Heart right ventricle (tissue), 16 donors: ENCODE data around the gene CFDP1. TPM values are rescaled to one million over a fixed set of nuclear protein-coding genes. Genes with fewer than 3 reads are reported as not detected.
A peak's percentile ranks its signal among the peaks of the same experiment; 100 is the strongest.
"Not testable (repeated sequence)": the region's sequence is repeated elsewhere in the genome, so short reads cannot be mapped to it uniquely, and the experiment has no call there.

Experiments
- ATAC-seq, 8 donors: fragments of 200-7000 bp; cut with Tn5 transposase; one replicate each; pipeline ENCODE4 v1.9.1; 2020; ENCODE audit warnings: mild to moderate bottlenecking in 8 of 8, moderate library complexity in 8 of 8, moderate number of reproducible peaks in 1 of 8
- DNase-seq, 2 donors: peaks; one replicate each; pipeline ENCODE4 v3.0.0-alpha.2; 2020
- H3K27ac ChIP-seq, 10 donors: fragments of 200-600 bp; sonication (generic) in 2 of 10; one replicate each; pipeline versions ENCODE4 v1.5.0 to v1.8.0; 2020 to 2022; ENCODE audit warnings: mild to moderate bottlenecking in 3 of 10
- H3K27me3 ChIP-seq, 7 donors: fragments of 200-600 bp; one replicate each; pipeline ENCODE4 v1.8.0; 2021 to 2022; ENCODE audit warnings: mild to moderate bottlenecking in 2 of 7
- H3K36me3 ChIP-seq, 9 donors: fragments of 200-600 bp; sonication (generic) in 1 of 9; one replicate each; pipeline versions ENCODE4 v1.5.0 to v1.8.0; 2020 to 2022; ENCODE audit warnings: mild to moderate bottlenecking in 2 of 9
- H3K4me1 ChIP-seq, 9 donors: fragments of 200-600 bp; sonication (generic) in 1 of 9; one replicate each; pipeline versions ENCODE4 v1.5.0 to v1.8.0; 2020 to 2022; ENCODE audit warnings: mild to moderate bottlenecking in 4 of 9
- H3K4me3 ChIP-seq, 10 donors: fragments of 200-600 bp; sonication (generic) in 2 of 10; one replicate each; pipeline versions ENCODE4 v1.5.0 to v1.8.0; 2020 to 2022; ENCODE audit warnings: mild to moderate bottlenecking in 7 of 10, moderate library complexity in 2 of 10
- H3K9me3 ChIP-seq, 11 donors: fragments of 200-600 bp in 10 of 11; sonication (generic) in 2 of 11; one replicate each; pipeline versions ENCODE4 v1.5.0 to v1.8.0; 2013 to 2022; ENCODE audit warnings: mild to moderate bottlenecking in 2 of 11, control low read depth in 1 of 11, moderate library complexity in 1 of 11
- WGBS, 2 donors: extraction: QIAGEN DNeasy Blood & Tissue Kit; methylation state at CpG; one replicate each; pipeline ENCODE4 v1.1.7; 2013; ENCODE audit warnings: inconsistent platforms in 1 of 2; 5-methylcytosine and 5-hydroxymethylcytosine counted together
- intact Hi-C, 10 donors: fragments of 100-400 bp; cut with DNase I; formaldehyde crosslinking; loops; one replicate each; pipeline versions ENCODE4 v1.11.1 to v1.14.2; 2022
- polyA plus RNA-seq, 2 donors: library from polyadenylated mRNA; stranded (reverse); fragments of 200-250 nt; gene quantifications; one replicate each; pipeline ENCODE4 v1.2.3, GENCODE V29; 2013
- total RNA-seq, 10 donors: library from RNA; stranded (reverse); fragmentation: NEBNext Ultra II Directional in 3 of 10; extraction: Animal tissue kit (Norgen Biotek cat#: 25700) in 3 of 10; gene quantifications; one replicate each; pipeline versions ENCODE4 v1.2.1 to v1.2.4, GENCODE V29; 2021 to 2023
- TF ChIP-seq, protein P1 (sequence below), 9 donors: fragments of 200-600 bp; sonication (generic) in 2 of 9; IDR thresholded peaks; one replicate each; pipeline versions ENCODE4 v1.5.0 to v1.8.0; 2021 to 2022; ENCODE audit warnings: antibody characterized with exemption in 9 of 9, mild to moderate bottlenecking in 5 of 9, moderate library complexity in 1 of 9
- donor health status: Arrhythmogenic right ventricular cardiomyopathy.
- donor health status: ischemic (EF 13 %, LVEDD 7.1; RV severe dilation, severe dysfunction).
- donor health status: healthy with polysubstance abuse.
- donor health status: DM: no; HTN: yes; CAD: no.
- donor health status: DM: no; HTN: no; CAD: no.
- donor health status: ischemic (EF 25% LVEDD 6.9; RV normal size, moderate dysfunction).
- donor health status: ischemic (EF 25% LVEDD 5.7; RV mildly dilated, moderate dysfunction).
- donor health status: healthy.
- donor health status: DM: yes; HTN: yes; CAD: no.
- donor health status: Ischemic cardiomyopathy.
- donor health status: ischemic (EF 35%, LVEDD 5.7; RV mildly dilated, moderate dysfunction).
- donor health status: nonischemic (EF 11% LVEDD 7.7; RV severe dilation, severe dysfunction).
- donor health status: DM: yes; HTN: yes; CAD: no.
- donor health status: PGD.
- donor health status: ischemic (EF 29% LVEDD 5.4; RV normal size, mild dysfunction).
- donor health status: nonischemic (EF 23%, LVEDD 6.1; RV moderate dilation, normal function).

Gene CFDP1
- total and polyA plus RNA-seq, 12 donors = 19.0 to 63.6 (median 25.0) TPM

DNA sequence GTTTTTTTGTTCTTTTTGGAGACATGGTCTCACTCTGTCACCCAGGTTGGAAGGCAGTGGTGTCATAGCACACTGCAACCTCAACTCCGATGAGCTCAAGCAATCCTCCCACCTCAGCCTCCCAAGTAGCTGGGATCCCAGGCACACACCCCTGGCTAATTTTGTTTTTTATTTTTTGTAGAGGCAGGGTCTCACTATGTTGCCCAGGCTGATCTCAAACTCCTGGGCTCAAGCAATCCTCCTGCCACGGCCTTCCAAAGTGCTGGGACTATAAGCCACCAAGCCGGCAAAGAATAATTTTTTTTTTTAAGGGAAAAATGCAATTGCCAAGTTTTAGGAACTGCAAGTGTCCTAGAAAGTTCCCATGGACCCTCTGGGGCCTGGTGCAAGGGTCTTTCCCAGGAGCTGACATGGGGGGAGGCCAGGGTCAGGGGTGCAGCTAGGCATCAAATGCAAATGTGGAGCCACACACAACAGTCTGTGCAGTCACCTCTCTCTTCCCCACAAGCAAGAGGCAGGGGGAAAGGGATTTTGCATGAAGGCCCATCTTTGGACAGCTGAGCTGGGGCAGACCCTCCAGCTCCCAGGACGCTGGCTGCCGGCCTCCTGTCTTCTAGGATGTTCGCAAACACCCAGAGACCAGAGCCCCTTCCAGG is 161.7 kb downstream of the CFDP1 start:
- peaks cover under 1 to 27% (median 13%) of the 10 kb centered on the region in 9 donors for H3K4me1 ChIP-seq
- DNase-seq (no peak), ATAC-seq (no peak)
- 68 to 75% methylated on average over 6 of the region's 6 CpGs for WGBS, 2 donors
- no peaks in the 10 kb centered on the region for H3K36me3 ChIP-seq
- H3K9me3 ChIP-seq = no peaks in the 10 kb centered on the region
- H3K27ac ChIP-seq = no peak overlapping the region
- H3K27me3 ChIP-seq = peaks cover 0 to 48% (median 0%) of the 10 kb centered on the region in 7 donors
- TF ChIP-seq, protein P1, sequence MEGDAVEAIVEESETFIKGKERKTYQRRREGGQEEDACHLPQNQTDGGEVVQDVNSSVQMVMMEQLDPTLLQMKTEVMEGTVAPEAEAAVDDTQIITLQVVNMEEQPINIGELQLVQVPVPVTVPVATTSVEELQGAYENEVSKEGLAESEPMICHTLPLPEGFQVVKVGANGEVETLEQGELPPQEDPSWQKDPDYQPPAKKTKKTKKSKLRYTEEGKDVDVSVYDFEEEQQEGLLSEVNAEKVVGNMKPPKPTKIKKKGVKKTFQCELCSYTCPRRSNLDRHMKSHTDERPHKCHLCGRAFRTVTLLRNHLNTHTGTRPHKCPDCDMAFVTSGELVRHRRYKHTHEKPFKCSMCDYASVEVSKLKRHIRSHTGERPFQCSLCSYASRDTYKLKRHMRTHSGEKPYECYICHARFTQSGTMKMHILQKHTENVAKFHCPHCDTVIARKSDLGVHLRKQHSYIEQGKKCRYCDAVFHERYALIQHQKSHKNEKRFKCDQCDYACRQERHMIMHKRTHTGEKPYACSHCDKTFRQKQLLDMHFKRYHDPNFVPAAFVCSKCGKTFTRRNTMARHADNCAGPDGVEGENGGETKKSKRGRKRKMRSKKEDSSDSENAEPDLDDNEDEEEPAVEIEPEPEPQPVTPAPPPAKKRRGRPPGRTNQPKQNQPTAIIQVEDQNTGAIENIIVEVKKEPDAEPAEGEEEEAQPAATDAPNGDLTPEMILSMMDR (IDR thresholded peaks at IDR 0.05) = no peak
- intact Hi-C loops = no loop called here
- H3K4me3 ChIP-seq = no peak overlapping the region

GRCh38 chr16:75269358-75269757 is 163.9 kb downstream of the CFDP1 start:
- intact Hi-C loops = loop anchor here in 2 of 10 donors (5.0 kb wide), 2 partner anchors 33 to 38 kb away; no protein-coding TSS in a partner anchor
- WGBS, 2 donors = 63 to 84% methylated on average over 9 of the region's 9 CpGs
- DNase-seq = not testable (repeated sequence)

DNA sequence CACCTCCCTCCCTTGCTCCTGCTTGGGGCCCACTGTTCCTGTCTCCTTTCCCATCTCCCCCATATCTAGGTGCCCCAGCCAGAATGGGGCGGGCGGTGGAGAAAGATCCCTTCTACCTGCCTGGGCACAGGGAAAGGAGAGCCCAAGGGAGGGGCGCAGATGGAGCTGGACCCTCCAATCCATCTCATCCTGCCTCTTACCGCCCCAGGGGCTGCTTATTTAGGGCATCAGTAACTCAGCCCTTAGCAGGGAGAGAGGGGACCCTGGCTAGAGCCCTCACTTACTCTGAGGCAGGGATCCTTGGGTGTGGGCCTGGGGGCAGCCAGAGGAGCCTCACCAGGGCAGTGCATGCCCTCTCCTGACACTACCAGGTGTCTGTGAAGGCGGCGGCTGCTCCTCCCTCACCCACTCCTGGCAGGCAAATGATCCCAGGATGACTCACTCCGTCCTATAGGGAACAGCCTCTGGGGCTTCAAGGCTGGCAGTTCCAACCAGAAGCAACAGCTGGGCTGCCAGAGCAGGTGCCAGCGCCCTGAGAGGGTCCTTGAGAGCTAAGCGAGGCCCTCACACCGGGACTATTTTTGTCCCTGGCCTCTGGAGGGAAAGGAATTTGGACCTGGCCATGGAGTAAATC is 165.6 kb downstream of the CFDP1 start:
- TF ChIP-seq, protein P1 (IDR thresholded peaks at IDR 0.05) = no peak
- H3K4me3 ChIP-seq = no peak overlapping the region
- peak; percentile 32 to 84 (median 59) for ATAC-seq
- peaks cover 0 to 6% (median 0%) of the 10 kb centered on the region in 9 donors for H3K36me3 ChIP-seq
- intact Hi-C loops = loop anchor here in 2 of 10 donors (5.0 kb wide), 2 partner anchors 35 to 40 kb away; no protein-coding TSS in a partner anchor
- 44 to 64% methylated on average over 10 of the region's 10 CpGs for WGBS, 2 donors
- H3K27me3 ChIP-seq = peaks cover 0 to 69% (median 0%) of the 10 kb centered on the region in 7 donors
- H3K27ac ChIP-seq = peak overlapping the region in 8 of 10 donors; percentile 32 to 79 (median 64)
- H3K9me3 ChIP-seq = no peaks in the 10 kb centered on the region
- peaks cover 23 to 57% (median 39%) of the 10 kb centered on the region in 9 donors for H3K4me1 ChIP-seq
- peak; percentile 77 to 80 for DNase-seq

More at GRCh38 chr16:75269358-75269757, 163.9 kb downstream of the CFDP1 start:
- peaks cover 7 to 41% (median 23%) of the 10 kb centered on the region in 9 donors for H3K4me1 ChIP-seq
- not testable (repeated sequence) for H3K9me3 ChIP-seq, H3K4me3 ChIP-seq, ATAC-seq, H3K27ac ChIP-seq, H3K36me3 ChIP-seq
- peaks cover 0 to 65% (median 0%) of the 10 kb centered on the region in 7 donors for H3K27me3 ChIP-seq

DNA sequence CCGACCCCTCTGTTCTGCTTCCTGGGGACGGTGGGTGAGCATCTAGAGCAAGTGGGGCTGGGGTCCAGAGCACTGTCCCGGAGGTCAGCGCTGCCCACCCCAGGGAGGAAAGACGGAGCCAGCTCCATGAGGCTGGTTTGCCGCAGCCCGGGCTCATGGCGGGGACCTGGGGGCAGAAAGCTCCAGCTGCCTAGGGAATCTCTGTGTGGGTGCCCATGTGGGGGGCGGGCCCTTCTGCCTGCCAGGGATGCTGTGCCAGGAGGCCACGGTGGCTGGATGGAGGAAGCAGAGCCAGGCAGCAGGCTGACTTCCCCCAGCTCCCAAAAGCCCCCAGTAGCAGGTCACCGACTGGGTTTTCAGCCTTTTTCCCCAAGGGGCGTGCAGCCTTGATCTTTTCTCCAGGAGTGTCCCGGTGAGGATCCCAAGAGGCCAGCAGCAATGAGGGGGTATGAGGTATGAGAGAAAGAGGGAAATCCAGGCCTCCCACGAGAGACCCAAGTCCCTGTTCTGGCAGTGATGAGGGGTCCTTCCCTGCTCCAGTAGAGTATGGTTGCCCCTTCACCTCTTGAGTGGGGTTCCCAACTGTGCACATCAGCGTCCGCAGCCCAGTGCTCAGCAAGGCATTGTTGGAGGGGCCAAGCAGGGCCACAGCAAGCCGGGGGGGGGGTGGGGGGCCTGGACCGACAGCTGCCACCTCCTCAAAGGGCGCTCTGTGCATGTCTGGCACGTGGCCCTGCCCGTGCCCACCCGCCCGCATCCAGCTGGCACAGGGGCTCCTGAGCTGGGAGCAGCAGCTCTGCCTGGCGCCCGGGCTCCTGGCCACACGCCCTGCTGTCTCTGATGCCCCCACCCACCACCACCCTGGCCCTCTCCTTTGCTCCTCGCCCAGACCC is 166.3 kb downstream of the CFDP1 start:
- H3K27ac ChIP-seq = peak overlapping the region in 9 of 10 donors; percentile 48 to 99 (median 96)

More for the DNA sequence above, 166.3 kb downstream of the CFDP1 start:
- peak in 1 of 2 donors; percentile 16 for DNase-seq
- ATAC-seq = peak in 1 of 8 donors; percentile 0
- H3K27me3 ChIP-seq = peaks cover 0 to 69% (median 0%) of the 10 kb centered on the region in 7 donors
- H3K36me3 ChIP-seq = peaks cover 0 to 6% (median 0%) of the 10 kb centered on the region in 9 donors
- WGBS, 2 donors = 72 to 73% methylated on average over 20 to 27 of the region's 27 CpGs
- no peaks in the 10 kb centered on the region for H3K9me3 ChIP-seq
- H3K4me3 ChIP-seq = peak overlapping the region in 7 of 10 donors; percentile 70 to 100 (median 88)
- peaks cover 31 to 60% (median 45%) of the 10 kb centered on the region in 9 donors for H3K4me1 ChIP-seq
- TF ChIP-seq, protein P1 (IDR thresholded peaks at IDR 0.05) = no peak
- intact Hi-C loops = loop anchor here in 2 of 10 donors (5.0 kb wide), 2 partner anchors 35 to 40 kb away; no protein-coding TSS in a partner anchor
